Measurements from ENCODE around the gene IL6ST.
"Not testable (repeated sequence)": the region's sequence is repeated elsewhere in the genome, so short reads cannot be mapped to it uniquely, and the experiment has no call there.

IL6ST gene

DNA sequence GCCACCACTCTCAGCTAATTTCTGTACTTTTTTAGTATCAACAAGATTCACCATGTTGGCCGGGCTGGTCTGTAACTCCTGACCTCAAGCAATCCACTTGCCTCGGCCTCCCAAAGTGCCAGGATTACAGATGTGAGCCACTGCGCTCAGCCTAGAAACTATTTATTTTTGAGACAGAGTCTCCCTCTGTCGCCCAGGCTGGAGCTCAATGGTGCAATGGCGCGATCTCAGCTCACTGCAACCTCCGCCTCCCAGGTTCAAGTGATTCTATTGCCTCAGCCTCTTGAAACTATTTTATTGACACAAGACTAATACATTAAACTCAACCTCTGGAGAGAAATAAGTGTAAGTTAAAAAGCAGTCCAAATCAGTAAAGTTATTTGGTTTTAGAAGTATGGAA lies 34.0 kb downstream of the IL6ST start:
- no peak for DNase-seq

DNA sequence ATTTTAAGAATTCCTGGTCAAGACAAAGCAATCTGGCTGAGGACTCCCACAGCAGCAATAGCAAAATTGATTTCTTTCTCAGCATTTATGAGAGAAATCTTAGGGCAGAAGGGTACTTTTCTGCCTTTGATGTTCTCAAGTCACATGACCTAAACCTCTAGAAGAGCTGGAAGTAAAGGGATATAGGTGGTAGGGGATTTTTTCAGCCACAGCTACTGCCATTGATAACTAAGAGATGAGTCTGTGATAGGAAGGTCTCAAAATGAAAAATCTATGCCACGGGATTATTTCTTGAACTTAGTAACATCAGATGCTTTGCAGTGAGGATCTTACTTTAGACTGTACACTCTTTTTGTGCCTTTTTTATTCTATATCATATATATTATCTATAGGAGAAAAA lies 35.6 kb downstream of the IL6ST start:
- DNase-seq = peak; percentile 32

DNA sequence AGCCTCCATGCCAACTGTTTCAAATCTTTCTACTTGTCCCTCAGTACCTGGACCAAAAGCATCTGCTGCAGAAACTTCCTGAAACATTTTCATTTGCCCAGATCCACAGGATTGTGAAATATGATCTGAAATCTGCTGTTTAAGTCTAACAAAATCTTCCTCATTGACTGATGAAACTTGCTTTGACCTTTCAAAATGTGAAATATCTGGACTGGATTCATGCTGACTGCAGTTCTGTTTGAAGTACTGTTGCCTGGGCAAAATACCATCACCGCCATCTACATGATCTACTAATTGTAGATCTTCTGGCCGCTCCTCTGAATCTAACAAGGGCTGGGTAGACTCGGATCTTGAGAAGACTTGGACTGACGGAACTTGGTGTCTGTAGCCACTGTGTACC lies 53.6 kb downstream of the IL6ST start:
- not testable (repeated sequence) for DNase-seq

DNA sequence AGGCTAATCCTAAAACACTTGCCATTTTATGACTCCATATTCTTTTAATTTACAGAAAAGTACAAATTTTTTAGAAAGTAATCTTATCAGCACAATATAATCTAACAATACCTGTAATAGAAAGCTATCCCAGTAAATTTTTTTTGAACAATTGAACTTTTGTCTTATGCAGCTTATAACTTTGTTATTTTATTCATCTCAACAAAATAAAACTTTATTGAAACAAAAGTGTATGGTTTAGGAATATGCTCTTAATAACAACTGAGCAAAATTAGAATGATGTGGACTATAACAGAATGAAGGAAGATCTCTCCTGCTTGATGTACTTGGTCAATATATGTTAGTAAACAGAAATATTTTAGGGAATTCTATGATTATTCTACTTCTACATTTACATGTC lies 57.2 kb downstream of the IL6ST start:
- not testable (repeated sequence) for DNase-seq

DNA sequence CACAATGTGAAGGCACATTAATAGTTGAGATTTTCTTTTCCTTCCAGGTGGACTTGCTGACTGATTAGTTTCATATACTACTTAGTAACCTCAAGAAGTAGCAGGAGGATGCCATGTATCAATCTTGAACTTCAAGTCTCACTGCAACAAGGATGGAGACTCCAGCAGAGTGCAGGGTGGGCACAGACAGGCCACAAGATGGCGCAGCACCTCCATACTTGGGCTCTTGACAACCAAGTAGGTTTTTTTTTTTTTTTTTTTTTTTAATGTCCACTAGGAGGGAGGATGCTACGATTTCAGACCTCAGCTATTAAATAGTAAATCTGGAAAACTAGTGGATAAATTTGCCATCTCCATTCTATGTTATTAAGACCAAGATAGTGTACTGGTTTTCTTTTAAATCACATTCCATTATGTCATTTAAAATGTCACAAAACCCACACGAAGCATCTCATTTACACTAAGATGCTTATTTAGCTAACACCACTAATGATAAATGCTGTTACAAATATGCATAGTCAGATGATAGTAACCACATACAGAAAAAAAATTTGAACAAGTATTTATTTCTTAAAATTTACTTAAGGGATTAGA lies 58.6 kb downstream of the IL6ST start:
- peak; percentile 80 for DNase-seq

DNA sequence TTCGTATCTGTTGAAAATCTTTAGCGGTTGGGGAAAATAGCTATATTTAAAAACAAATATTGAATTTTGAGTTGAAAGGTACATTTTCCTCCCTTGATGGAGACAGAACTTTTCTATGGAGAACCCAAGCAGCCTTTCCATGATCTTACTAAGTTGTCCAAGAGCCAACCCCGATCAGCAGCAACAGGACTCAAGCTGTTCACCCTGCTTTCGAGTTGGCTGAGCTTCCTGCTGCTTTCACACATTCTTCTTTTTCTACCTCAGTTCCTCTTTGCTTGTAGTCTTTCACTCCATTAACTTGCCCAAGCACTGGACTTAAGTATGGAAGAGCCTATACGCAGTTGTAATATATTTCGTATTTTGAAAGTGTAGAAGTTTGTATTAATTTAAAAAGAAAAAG lies 59.4 kb downstream of the IL6ST start:
- DNase-seq = no peak

DNA sequence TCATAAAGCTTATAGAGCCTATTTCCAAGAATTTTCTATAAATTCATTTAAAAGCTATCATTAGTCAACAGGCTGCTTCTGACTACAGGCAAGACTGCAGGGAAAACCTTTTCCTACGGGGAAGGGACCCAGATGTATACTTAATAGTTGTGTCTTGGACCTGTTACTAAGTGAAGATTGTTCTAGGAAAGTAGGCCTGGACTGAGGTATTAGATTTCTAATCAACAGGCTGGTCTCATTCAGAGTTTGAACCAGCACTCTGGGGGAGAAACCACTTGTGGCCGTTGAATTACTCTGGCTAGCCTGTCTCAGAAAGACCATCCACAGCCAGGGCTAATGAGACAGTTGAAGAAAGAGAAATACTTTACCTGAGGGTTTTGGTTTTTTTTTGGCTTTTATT lies 60.0 kb downstream of the IL6ST start:
- no peak for DNase-seq

DNA sequence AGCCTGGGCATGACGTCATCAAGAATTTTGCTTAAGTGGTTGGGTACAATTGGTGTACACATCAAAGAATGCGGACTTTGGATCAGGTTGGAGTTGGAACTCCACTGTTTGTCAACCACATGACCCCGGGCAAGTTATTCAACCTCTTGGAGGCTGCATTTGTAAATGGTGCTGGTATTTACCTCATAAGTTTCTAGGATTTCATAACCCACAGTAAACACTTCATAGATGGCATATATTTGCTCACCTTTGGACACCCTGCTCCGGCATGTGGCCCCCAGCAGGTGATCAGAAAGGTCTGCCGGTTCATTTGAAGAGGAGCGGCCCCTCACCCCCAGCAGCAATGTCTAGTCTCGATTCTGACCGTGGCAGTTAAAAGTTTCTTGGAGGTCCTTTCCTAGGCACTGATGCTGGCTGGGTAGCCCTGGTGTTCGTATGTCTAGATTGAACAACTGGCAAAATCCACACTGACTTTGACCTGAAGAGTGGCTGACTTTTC lies 60.6 kb downstream of the IL6ST start:
- DNase-seq = no peak

DNA sequence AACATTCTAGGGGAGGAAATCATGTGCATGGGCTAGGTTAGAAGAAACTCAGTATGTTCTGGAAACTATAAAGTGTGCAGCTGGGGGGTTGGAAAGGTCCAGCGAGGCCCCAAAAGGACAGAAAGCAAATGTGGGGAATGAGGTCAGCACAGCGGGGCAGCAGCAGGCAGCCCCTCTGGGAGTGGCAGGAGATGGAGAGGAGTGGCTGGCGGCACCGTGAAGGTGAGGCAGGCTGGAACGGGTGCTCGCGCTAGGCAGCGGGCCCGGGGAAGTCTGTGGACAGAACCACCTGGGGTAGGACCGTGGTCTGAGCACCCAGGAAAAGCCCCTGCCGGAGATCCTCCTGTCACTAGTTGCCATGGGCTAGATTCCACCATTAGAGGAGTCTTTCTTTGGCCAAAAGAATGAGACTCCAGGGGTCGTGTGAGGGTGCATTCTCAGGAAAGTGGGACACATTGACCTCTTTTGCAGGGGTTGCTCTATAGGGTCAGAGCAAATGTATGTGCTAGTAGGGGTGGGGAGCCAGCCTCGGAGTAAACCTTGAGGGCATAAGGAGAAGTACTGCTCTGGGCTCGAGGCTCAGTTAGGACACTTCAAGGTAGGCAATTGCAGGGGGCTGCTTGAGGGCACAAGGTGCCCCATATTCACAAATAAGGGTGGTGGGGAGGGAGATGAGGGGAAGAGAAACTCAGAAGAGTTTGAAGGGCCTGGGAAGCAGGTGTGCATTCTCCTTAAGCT lies 61.2 kb downstream of the IL6ST start:
- DNase-seq = no peak

DNA sequence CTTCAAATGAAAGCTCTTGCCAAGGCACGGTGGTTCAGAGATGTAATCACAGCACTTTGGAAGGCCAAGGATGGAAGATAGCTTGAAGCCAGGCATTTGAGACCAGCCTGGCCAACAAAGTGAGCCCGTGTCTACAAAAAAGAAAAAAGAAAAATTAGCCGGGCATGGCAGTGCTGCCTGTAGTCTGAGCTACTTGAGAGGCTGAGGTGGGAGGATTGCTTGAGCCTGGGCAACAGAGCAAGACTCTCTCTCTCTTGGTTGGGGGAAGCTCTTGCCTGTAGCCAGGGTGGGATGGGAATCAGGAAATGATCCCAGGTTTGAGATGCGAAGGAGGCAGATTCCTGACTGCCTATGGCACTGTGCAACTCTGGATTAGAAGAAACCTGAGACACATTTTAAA lies 62.1 kb downstream of the IL6ST start:
- no peak for DNase-seq

DNA sequence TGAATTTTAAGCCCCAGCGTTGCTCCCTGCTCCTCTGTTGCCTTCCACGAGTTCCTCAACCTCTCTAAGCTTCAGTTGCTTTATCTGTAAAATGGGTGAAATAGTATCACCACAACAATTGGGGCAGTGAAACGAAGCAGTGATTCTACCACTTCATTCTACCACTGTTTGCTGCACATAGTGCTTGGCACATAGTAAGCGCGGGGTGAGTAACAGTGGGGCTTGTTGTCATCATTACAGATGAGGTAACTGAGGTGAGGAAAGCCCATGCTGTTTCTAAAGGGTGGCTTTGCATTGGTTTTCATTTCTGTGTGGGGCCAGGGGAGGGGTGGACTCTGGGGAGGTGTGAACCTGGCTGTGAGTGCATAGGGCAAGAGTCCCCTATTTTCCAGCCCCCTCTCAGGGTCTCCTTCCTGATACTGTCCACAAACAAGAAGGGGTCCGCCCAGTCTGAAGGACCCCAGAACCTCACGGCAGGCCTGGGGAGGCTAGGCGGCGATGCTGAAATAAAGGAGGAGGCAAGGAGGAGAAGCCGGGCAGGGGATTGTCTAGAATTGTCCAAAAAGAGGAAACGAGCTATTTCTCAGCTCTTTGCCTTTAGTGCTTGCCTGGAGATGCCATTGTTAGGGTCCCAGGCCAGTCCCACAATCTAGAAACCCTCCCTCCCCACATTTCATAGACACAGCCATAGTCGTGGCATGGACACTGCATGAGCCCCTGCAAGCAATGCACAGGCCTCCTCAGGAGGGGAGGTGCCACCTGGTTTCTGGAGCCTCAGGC lies 65.6 kb downstream of the IL6ST start:
- DNase-seq = no peak

DNA sequence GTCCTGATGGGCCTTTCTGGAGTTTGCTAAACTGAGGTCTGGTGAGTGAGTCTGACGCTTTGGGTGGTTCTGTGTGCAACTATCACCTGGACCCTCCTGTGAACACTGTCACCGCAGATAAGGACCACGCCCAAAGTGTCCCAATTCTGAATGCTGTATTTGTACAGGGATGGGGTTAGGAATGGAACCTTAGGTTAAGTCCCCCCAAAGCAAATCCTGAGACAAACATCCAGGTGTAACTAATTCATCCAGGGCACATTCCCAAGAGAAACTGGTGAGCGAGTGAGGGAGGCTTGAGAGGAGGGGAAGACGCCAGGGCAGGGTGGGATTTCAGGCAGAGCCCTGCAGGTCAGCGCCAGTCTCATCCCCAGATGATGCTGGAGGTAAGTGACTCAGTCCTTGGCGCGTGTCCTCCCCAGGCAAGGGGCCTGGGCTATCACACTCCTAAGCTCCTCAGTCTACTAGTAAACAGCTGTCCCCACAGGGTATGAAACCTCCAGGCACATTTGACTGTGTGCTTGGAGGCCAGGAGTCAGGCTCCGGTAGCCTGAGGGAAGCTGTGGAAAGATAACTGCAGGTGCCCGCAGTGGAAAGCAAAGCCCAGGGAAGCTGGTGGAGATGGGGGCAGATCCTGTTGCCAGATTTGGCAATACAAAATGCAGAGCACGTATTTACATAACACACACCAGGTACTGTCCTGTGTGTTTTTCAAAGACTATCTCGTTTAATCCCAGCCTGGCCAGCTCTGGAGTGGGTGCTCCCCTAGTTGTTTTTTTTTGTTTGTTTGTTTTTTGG lies 66.7 kb downstream of the IL6ST start:
- DNase-seq = no peak

DNA sequence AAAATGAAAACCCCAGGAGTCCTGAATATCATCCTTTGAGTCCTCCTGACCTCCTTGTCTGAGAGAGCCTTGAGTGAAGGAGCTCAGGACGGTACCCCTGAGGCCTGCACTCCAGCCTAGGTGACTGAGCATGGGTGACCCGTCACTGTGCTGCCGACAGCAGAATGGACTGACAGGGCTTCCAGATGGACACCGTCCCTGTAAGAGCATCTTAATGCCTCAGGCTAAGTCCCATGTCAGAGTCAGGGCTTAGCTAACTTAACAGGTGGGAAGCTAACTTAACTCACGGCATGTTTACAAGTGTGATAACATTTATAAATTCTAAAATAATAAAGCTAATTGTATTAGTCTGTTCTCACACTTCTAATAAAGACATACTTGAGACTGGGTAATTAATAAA lies 68.3 kb downstream of the IL6ST start:
- DNase-seq = no peak

DNA sequence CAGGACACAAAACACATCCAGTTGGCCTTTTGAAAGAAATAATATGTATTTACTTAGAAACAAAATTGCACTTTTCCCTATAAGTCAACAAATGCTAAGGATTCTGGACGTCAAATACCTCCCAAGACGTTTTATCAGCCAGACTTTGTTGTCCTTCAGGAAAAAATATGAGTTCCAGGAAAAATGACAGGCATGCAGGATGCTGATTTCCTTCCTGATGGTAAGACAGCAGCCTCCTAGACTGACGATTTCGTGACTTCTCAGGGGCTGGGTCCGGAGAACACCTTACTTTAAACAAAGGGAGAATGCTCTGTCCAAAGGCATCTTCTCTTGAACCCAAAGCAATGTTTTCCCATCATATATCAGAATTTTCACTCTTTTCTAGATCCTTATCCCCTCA lies 69.1 kb downstream of the IL6ST start:
- DNase-seq = no peak

DNA sequence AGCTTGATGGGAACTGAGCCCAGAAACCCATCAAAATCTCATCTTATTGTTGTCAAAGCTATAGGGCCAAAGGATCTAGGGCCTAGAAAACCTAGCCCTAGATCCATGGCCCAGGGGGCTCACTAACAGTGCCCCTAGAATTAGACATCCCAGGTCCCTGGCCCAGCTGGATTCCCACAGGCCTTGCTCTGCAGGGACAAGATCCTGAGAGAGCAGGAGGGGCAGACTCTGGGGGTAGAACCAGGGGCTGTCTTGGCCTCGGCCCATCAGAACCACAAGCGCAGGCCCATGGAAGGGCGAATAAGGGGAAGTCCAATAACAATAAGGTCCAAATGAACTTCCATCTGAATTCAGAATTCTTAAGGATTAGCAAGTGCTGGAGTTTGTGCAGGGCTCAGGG lies 69.6 kb downstream of the IL6ST start:
- no peak for DNase-seq

DNA sequence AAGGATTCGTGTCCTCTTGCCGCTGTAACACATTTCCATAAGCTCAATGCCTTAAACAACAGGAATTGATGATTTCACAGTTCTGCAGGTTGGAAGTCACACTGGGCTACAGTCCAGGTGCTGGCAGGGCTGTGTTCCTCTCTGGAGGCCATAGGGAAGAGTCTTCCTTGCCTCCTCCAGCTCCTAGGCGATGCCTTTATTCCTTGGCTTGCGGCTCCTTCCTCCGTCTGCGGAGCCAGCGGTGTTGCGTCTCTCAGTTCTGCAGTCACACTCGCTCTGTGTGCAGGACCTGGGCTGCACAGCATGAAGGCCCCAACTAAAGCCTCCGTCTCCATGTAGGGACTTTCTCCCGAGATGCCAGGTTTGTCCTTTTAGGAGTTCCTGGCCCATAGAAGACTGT lies 70.0 kb downstream of the IL6ST start:
- DNase-seq = no peak

DNA sequence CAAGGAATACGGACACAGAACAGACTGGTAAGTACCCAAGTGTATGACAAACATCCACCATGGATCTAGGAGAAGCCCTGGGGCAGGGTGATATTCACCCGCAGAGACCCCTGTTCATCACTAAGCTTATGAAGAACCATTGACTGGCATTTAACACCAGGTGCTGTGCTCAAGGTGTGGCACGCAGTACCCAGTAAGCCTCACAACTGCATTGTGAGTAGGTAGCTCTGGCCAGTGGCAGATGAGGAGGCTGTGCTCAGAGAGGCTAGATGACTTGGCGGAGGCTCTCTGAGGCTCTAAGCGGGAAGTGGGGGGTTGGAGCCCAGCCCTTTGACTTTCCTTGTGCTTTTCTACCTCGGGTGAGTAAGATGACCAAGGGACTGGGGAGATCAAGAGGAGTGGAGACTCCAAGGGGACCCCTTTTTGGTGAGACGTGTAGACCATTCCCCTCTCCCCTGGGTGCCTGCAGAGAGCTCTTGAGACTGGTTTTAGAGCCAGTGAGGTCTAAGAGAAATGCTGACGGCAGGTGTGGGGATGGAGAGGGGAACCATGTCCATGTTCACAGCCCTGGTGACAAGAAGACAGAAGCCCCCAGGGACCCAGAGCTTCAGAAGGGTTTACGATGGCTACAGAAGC lies 70.8 kb downstream of the IL6ST start:
- no peak for DNase-seq

DNA sequence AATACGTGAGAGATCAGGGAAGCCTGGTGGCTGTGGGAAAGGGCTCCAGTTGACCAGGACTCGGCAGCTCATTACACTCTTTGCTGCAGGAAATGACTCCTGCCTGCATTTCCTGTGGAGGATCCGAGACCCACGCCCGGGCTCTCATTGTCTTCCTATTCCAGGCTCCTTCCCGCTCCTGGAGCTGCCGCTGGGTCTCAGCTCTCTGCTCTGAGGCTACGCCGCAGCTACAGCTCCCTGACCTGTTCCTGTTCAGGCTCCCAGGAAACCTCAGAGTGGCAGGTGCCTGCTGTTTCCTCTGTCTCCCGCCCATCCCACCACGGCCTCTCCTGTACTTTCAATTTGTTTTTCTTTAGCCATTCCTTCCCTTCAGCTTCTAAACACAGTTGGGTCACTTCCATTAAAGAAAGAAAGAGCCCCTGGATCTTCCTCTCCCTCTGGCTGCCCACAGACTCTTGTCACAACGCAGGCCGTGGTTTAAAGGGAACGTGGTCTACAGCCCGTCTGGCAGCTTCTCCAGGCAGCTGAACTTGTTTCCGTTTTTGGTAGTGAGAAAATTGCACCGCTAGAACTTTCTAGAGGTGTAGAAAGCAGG lies 71.5 kb downstream of the IL6ST start:
- no peak for DNase-seq

DNA sequence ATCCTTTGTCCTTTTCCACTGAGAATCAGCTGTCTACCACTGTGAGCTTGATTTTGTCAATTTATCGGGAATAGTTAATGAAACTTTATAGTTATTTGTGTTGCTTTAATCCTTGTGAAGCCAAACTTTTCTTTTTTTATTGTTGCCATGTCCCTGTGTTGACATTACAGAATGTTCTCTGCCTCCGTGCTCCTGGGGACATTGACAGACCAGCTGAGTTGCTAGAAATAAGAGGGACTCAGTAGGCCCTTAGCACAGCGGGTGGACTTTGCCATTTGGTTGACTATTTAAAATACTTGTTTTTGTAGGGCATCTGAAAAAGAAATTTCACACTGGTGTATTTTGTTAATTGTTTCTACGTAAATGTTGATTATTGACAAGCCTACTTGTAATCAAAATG lies 73.1 kb downstream of the IL6ST start:
- no peak for DNase-seq

DNA sequence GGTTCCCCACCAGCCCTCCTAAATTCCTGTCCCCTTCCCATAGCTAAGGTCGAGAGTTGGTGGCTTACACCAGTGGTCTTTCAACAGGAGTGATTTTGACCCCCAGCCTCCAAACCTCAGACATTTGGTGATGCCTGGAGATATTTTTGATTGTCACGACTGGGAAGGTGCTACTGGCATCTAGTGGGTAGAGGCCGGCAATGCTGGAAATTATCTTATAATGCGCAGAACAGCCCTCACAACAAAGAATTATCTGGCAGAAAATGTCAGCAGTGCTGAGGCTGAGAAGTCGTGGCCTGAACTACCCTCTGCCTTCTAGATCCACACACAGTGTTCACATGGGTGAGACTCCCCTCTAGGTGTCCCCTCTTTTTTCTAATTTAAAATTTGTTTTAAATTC lies 74.0 kb downstream of the IL6ST start:
- DNase-seq = no peak

DNA sequence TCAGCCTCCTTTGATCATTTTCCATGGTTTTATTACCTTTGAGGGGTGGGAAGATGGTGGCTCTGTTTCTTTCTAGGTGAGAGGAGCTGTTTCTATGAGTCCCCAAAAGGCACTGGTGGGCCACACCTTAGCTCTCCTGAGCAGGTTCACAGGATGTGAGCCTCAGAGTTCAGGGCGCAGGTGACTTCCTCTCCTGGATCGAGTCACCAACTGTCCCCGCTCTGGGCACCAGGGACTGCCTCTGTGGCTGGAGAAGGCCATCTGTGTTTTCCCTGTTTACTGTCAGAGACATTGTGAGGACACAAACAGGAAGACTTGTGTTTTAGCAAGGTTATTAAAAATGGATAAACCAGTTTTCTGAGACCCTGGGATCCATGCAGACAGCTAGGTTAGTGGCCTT lies 75.1 kb downstream of the IL6ST start:
- no peak for DNase-seq

Data from activated CD4-positive, alpha-beta T cell treated with anti-CD3 and anti-CD28 coated beads, Interleukin-2, amount 50 U/mL, for 16 hours (primary cell).